ENCODE data around the gene TLR7.
A peak's percentile ranks its signal among the peaks of the same experiment; 100 is the strongest.

The TLR7 gene

GRCh38 chrX:12891915-12892506 is 25.1 kb downstream of the TLR7 start:
- DNase-seq: no peak

GRCh38 chrX:12892716-12893115 is 25.8 kb downstream of the TLR7 start:
- no peak for DNase-seq

GRCh38 chrX:12894074-12895030 is 27.5 kb downstream of the TLR7 start:
- DNase-seq: peak; percentile 33

GRCh38 chrX:12895866-12896265 is 29.0 kb downstream of the TLR7 start:
- DNase-seq: no peak

GRCh38 chrX:12896935-12897334 is 30.1 kb downstream of the TLR7 start:
- no peak for DNase-seq

GRCh38 chrX:12898073-12898472 is 31.2 kb downstream of the TLR7 start:
- DNase-seq: no peak

DNA sequence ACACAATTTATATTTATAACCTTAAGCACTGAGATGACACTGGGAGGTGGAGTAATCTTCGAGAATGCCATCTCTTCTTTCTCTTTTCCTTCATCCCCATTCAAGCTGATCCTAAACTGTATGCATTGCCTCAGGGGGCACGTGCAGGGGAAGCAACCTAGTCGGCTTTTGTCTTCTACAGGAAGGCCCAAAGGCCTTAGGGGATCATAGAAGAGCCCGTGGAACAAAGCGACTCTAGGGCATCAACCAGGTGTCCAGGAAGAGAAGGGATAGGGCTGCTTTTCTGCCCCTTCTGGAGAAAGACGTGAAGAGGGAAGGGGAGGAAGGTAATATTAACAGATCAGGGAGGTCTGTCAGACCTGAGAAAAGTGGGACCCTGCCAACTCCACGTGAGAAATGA is 32.6 kb downstream of the TLR7 start:
- no peak for DNase-seq

DNA sequence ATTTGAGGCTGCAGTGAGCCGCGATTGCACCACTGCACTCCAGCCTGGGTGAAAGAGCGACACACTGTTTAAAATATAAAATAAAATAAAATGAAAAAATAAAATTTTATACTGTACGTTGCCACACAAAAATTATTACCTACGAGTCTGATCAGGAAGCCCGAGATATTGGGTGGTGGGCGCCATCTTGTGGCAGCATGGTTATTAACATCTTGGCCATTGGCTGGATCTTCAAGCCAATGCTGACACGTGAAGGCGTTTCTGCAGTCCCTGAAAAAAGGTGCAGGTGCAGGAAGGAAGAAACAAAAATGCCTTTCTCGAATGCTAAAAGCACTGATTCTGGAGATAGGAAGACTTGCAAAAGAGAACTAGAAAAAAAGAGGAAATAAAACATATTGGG is 34.6 kb downstream of the TLR7 start:
- peak; percentile 76 for DNase-seq

- no peak for DNase-seq
Measured at GRCh38 chrX:12903646-12904045, 36.8 kb downstream of the TLR7 start.

DNA sequence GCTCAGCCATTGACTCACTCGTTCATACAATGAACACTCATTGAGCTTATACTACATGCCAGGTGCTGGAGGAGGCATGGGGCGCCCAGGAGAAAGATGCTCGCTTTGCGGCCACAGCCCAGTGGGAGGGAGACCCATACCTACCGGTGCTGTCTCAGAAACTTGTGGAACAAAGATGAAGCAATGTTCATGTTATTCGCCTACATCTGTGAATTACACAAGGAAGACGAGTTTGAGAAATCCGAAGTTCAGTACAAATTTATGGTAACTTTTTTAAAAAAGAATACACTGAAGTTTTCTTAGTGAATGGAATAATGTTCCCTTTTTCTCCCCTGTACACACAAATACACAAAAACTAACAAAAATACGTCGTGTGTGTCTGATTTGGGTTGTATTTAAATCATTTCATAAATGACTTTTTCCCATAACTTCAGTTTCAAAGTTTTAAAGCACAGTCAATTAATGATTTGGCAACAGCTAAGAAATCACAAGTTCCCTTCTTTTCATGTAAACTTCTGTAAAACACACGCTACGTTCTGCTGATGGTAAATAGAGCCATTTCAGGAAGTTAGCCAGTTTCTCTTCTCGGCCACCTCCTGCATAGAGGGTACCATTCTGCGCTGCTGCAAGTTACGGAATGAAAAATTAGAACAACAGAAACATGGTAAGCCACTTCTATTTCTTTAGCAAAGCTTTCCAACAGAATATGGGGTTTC is 39.3 kb downstream of the TLR7 start, which contains the start of gene TLR8:
Gene TLR8, plus strand, starts transcription at position 575 of the 716 bp plus-strand sequence. Its CDS starts 87 bp downstream, at position 662.
- DNase-seq: no peak

DNA sequence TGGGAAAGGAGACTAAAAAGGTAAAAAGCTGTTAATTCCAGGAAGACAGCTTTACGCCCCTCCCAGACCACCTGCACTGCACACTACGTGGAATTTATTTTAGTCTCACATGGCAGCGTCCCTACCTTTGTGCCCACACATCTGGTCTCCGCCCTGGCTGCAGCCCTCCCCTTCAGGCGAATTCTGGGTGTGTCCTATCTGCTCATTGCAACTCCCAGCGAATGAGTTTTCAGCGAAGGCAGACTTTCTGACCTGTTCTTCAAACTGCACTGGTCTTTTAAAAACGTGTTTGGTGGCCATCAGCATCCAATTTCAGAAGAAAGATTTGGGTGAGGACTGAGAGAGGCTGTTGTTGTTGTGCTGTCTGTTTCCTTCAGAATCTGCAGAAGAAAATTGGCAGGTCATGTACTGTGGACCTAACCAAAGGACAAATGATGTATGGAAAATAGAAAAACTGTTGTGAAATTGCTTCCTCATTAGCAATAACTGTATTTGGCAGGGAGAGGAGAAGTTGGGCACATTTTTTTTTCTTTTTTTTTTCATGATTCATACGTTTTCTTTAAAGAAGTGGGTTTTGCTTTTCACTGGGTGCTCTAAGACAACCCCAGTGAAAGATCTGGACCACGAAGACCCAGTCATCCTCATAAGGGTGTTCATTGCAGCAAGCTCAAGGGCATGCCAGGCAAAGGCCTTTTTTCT is 43.7 kb downstream of the TLR7 start:
- DNase-seq: no peak

- DNase-seq: no peak
Measured at GRCh38 chrX:12911122-12911470, 44.2 kb downstream of the TLR7 start.

DNA sequence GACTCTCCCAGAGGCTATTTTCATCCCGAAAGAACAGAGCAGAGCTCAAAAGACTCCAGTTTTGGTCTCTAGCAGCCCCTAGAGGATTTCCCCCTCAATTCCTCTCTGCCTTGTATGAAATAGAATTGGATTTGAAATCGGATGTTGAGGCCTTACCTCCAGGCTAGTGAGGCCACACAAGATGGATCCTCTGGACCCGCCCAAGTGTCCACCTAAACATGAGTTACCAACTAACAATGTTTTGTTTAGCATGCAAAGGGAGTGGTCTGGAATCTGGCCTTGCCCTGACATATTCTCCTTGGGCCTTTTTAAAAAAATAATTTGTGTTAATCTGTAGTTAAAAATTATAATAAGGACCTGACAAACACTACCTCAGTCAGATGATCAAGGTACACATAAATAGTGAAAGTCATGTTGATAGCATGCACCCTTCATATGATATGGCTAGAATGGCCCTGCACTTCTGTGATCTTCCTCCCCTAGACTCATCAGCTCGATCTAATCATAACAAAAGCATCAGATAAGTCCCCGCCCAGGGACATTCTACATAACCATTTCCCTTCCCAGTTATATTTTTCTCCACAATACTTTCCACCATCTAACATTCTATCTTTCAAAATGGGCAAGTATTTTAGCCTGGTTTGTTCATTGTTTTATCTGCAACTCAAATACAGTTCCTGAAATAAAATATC is 46.1 kb downstream of the TLR7 start:
- no peak for DNase-seq

GRCh38 chrX:12917753-12918152 is 50.9 kb downstream of the TLR7 start:
- no peak for DNase-seq

DNA sequence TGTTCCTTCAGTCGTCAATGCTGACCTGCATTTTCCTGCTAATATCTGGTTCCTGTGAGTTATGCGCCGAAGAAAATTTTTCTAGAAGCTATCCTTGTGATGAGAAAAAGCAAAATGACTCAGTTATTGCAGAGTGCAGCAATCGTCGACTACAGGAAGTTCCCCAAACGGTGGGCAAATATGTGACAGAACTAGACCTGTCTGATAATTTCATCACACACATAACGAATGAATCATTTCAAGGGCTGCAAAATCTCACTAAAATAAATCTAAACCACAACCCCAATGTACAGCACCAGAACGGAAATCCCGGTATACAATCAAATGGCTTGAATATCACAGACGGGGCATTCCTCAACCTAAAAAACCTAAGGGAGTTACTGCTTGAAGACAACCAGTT is 52.2 kb downstream of the TLR7 start:
- no peak for DNase-seq

DNA sequence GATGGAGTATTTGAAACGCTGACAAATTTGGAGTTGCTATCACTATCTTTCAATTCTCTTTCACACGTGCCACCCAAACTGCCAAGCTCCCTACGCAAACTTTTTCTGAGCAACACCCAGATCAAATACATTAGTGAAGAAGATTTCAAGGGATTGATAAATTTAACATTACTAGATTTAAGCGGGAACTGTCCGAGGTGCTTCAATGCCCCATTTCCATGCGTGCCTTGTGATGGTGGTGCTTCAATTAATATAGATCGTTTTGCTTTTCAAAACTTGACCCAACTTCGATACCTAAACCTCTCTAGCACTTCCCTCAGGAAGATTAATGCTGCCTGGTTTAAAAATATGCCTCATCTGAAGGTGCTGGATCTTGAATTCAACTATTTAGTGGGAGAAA is 52.7 kb downstream of the TLR7 start:
- DNase-seq: no peak

DNA sequence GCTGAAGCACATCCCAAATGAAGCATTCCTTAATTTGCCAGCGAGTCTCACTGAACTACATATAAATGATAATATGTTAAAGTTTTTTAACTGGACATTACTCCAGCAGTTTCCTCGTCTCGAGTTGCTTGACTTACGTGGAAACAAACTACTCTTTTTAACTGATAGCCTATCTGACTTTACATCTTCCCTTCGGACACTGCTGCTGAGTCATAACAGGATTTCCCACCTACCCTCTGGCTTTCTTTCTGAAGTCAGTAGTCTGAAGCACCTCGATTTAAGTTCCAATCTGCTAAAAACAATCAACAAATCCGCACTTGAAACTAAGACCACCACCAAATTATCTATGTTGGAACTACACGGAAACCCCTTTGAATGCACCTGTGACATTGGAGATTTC is 54.1 kb downstream of the TLR7 start:
- no peak for DNase-seq

GRCh38 chrX:12921886-12922598 is 55.2 kb downstream of the TLR7 start:
- no peak for DNase-seq

DNA sequence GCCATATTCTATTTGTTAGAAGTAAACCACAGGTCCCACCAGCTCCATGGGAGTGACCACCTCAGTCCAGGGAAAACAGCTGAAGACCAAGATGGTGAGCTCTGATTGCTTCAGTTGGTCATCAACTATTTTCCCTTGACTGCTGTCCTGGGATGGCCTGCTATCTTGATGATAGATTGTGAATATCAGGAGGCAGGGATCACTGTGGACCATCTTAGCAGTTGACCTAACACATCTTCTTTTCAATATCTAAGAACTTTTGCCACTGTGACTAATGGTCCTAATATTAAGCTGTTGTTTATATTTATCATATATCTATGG is 55.7 kb downstream of the TLR7 start:
- DNase-seq: no peak

DNA sequence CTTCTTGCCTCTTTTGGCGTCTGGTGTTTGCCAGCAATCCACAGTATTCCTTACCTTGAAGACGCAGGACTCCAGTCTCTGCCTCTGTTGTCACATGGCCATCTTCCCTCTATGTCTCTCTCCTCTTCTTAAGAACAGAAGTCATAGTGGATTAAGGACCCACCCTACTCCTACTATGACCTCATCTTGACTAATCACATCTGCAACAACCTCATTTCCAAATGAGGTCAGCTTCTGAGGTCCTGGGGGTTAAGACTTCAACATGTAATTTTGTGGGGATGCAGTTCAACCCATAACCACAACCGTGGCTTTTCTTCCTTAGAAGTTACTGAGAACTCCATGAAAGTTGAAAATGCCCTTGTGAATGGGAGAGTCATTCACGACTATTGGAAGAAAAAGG is 62.8 kb downstream of the TLR7 start:
- DNase-seq: no peak

DNA sequence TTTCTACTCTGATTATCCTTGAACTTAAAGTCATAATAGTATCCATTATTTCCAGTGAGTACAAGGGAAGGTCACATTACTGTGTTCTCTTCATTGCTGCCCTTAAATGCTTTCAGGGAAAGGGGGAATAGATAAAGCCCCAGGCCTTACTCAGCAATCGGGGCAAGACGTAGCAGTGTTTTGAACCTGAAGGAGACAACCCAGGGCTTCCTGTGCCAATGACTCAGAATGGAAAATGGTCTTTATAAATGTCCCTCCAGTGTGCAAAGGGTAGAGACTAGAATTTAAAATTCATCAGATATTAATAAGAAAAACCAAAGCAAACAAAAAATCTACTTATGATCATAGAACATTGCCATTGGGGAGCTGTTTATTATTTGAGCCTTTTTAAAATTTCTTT is 63.3 kb downstream of the TLR7 start:
- DNase-seq: no peak

DNA sequence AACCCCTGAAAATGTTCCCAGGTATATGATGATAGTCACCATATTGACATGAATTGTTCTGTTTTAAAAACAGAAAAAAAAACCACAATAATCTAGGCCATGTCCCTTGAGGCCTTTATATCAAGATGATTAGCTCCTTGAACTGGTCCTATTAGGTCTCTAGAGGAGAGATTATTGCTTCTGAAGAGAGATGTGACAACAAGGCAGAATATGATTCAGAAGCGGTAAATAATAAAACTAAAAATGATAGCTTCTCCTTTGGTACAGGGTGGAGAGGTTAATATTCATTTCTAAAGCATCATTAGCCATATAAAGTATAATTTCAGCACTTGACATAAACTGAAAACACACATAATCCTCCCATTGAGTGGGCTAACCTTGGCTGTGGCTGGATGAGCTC is 65.4 kb downstream of the TLR7 start:
- no peak for DNase-seq

Measured in activated CD4-positive, alpha-beta T cell treated with anti-CD3 and anti-CD28 coated beads, Interleukin-2, Interleukin-6, amounts not matched to agents 100 ng/mL and 50 ng/mL, durations not matched to agents 16 hours and 8 hours (primary cell).